Common myeloid progenitor, CD34-positive (primary cell): Measurements from ENCODE around the gene ZPR1.
A peak's percentile ranks its signal among the peaks of the same experiment; 100 is the strongest.

Source experiments
- CTCF ChIA-PET: fragments of 350-600 bp; sonication (Branson Sonifier 250); formaldehyde crosslinking; loops from one replicate; lab custom pipeline; 2021; ENCODE audit warnings: antibody characterized with exemption; lab: Charles Lee
- POLR2A ChIA-PET: fragments of 350-600 bp; sonication (Branson Sonifier 250); formaldehyde crosslinking; loops from one replicate; lab custom pipeline; 2021; ENCODE audit warnings: antibody characterized with exemption; lab: Charles Lee
- DNase-seq, 3 donors: peaks; one replicate each; pipeline versions ENCODE4 v3.0.0 to v3.0.0-alpha.2; 2013
- H3K27ac ChIP-seq, 2 experiments: 1 replicate in 1 of 2; 2 replicates in 1 of 2; pipeline ENCODE4 v1.7.0; 2013; ENCODE audit warnings: inconsistent platforms in 2 of 2, low read length in 2 of 2, mild to moderate bottlenecking in 2 of 2, low read depth in 1 of 2, moderate library complexity in 1 of 2; ENCODE audit not compliant: severe bottlenecking in 2 of 2, insufficient read depth in 1 of 2, poor library complexity in 1 of 2
- H3K27me3 ChIP-seq, 5 experiments: replicated peaks in 2 of 5; 1 replicate in 3 of 5; 2 replicates in 2 of 5; pipeline versions ENCODE4 v1.6.1 to v1.7.0; 2013; ENCODE audit warnings: low read length in 4 of 5, mild to moderate bottlenecking in 2 of 5, moderate library complexity in 2 of 5, inconsistent platforms in 1 of 5; ENCODE audit not compliant: insufficient read depth in 5 of 5, control insufficient read depth in 4 of 5
- H3K36me3 ChIP-seq, 4 experiments: 1 replicate in 2 of 4; 2 replicates in 2 of 4; pipeline versions ENCODE4 v1.6.1 to v1.7.0; 2013; ENCODE audit warnings: low read length in 3 of 4, control low read depth in 1 of 4, mild to moderate bottlenecking in 1 of 4; ENCODE audit not compliant: control insufficient read depth in 4 of 4, insufficient read depth in 4 of 4
- H3K4me1 ChIP-seq, 4 experiments: 1 replicate in 3 of 4; 2 replicates in 1 of 4; pipeline versions ENCODE4 v1.6.1 to v1.7.1; 2013; ENCODE audit warnings: low read length in 3 of 4, mild to moderate bottlenecking in 3 of 4, control low read depth in 1 of 4, inconsistent platforms in 1 of 4, moderate library complexity in 1 of 4; ENCODE audit not compliant: control insufficient read depth in 4 of 4, insufficient read depth in 4 of 4; ENCODE audit errors: control extremely low read depth in 1 of 4
- H3K4me3 ChIP-seq, 7 experiments: 1 replicate in 4 of 7; 2 replicates in 3 of 7; pipeline versions ENCODE4 v1.5.1 to v1.7.0; 2013; ENCODE audit warnings: mild to moderate bottlenecking in 7 of 7, low read length in 6 of 7, moderate library complexity in 6 of 7, inconsistent platforms in 2 of 7, low read depth in 2 of 7, control low read depth in 1 of 7; ENCODE audit not compliant: insufficient read depth in 4 of 7, control insufficient read depth in 1 of 7; ENCODE audit errors: extremely low read depth in 1 of 7
- H3K9me3 ChIP-seq, 5 experiments: 1 replicate in 4 of 5; 2 replicates in 1 of 5; pipeline versions ENCODE4 v1.6.1 to v1.7.1; 2013; ENCODE audit warnings: low read length in 4 of 5, mild to moderate bottlenecking in 2 of 5, inconsistent platforms in 1 of 5, low read depth in 1 of 5, moderate library complexity in 1 of 5; ENCODE audit not compliant: control insufficient read depth in 4 of 5, insufficient read depth in 2 of 5; ENCODE audit errors: control extremely low read depth in 1 of 5
- WGBS: methylation state at CpG from one replicate; pipeline ENCODE4 v1.1.5; 2013; ENCODE audit not compliant: insufficient coverage; 5-methylcytosine and 5-hydroxymethylcytosine counted together

ZPR1 gene

DNA sequence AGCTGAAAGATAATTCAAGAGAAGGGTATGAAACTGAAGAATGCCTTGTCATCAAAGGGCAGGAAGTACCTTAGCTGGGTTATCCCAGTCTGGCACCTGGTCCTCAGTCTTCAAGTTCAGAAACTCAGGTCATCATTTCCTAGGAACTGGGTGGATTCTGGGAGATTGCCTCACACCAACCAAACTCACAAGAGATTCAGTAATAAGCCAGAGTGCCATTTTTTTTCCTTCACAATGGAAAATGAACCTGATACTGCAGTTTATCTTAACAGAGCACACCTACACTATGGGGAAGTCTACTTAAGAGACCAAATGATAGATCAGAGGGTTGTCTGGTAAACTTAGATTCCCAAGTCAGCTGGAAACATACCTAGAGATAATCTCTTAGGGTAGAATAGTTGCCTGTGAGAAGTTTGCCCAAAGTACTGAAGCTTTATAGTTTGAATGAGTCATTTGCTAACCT is 11.3 kb downstream of the ZPR1 start:
- Histone ChIP-seq H3K4me1 (peaks cover 11 to 24% (median 19%) of the 10 kb centered on the region in 4 experiments), H3K27me3 (no peaks in the 10 kb centered on the region), H3K27ac (no peak overlapping the region), H3K4me3 (no peak overlapping the region), H3K36me3 (peaks cover 9 to 57% (median 38%) of the 10 kb centered on the region in 4 experiments), H3K9me3 (no peaks in the 10 kb centered on the region)
- no peak for DNase-seq
- CTCF ChIA-PET: interaction anchor here (1.3 to 2.0 kb wide), 3 partner anchors 10 to 14 kb away, joined by 3 to 10 read pairs (median 7); partner anchors contain the start of genes APOA5 and ZPR1
- POLR2A ChIA-PET: no interaction called here

DNA sequence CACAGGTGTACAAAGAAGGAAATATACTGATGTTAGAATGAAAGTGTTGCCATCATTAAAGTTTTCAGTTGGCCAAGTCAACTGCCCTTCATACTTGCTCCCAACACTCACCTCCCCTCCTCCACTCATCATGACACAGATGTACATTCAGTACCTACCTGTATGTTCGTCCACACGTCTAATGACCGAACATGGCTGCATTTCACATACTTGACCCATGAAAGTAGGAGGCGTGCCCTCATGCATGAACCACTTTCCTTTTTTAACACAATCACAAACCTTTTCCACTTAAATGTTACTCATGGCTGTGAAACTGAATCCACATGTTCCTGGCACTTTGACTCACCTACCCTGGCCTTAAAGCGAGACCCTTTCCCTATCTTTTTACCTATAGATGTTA is 11.8 kb downstream of the ZPR1 start:
- Histone ChIP-seq H3K27me3 (no peaks in the 10 kb centered on the region), H3K4me3 (no peak overlapping the region), H3K9me3 (no peaks in the 10 kb centered on the region), H3K4me1 (peaks cover 14 to 29% (median 24%) of the 10 kb centered on the region in 4 experiments), H3K36me3 (peaks cover 6 to 51% (median 35%) of the 10 kb centered on the region in 4 experiments), H3K27ac (no peak overlapping the region)
- 97% methylated on average over 4 of the region's 5 CpGs for WGBS
- CTCF ChIA-PET: interaction anchor here (1.3 to 2.0 kb wide), 3 partner anchors 10 to 15 kb away, joined by 3 to 10 read pairs (median 7); partner anchors contain the start of genes APOA5 and ZPR1
- DNase-seq: no peak
- POLR2A ChIA-PET: no interaction called here

DNA sequence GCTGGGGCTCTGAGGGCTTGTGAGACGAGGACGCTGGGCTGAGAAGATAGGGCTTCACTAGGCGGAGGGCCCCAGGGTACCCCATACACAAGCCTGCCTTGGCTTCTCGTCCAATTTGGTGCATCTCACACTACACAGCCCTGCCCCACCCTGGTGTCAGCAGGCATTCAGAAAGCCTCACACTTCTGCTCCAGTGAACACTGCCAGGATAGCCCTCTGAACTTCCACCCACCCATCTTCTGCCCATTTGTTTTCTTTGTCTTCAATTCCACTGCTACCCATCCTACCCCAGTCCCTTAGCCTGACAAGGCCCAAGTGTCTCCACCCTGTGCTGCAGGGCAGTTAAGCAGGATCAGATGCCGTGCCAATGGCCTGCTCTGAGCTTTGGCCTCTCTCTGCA is 13.2 kb downstream of the ZPR1 start:
- Histone ChIP-seq H3K4me1 (peaks cover 14 to 33% (median 24%) of the 10 kb centered on the region in 4 experiments), H3K36me3 (peaks cover 6 to 41% (median 26%) of the 10 kb centered on the region in 4 experiments), H3K9me3 (no peaks in the 10 kb centered on the region), H3K27me3 (no peaks in the 10 kb centered on the region), H3K4me3 (no peak overlapping the region), H3K27ac (no peak overlapping the region)
- CTCF ChIA-PET: interaction anchor here (1.2 to 3.1 kb wide), 2 partner anchors 12 to 13 kb away, joined by 3 to 7 read pairs; partner anchors contain the start of gene ZPR1
- no peak for DNase-seq
- POLR2A ChIA-PET: interaction anchor here (0.7 kb wide), 1 partner anchor 809 kb away, joined by 3 read pairs; no protein-coding TSS in a partner anchor
- 95% methylated on average over 4 of the region's 5 CpGs for WGBS

DNA sequence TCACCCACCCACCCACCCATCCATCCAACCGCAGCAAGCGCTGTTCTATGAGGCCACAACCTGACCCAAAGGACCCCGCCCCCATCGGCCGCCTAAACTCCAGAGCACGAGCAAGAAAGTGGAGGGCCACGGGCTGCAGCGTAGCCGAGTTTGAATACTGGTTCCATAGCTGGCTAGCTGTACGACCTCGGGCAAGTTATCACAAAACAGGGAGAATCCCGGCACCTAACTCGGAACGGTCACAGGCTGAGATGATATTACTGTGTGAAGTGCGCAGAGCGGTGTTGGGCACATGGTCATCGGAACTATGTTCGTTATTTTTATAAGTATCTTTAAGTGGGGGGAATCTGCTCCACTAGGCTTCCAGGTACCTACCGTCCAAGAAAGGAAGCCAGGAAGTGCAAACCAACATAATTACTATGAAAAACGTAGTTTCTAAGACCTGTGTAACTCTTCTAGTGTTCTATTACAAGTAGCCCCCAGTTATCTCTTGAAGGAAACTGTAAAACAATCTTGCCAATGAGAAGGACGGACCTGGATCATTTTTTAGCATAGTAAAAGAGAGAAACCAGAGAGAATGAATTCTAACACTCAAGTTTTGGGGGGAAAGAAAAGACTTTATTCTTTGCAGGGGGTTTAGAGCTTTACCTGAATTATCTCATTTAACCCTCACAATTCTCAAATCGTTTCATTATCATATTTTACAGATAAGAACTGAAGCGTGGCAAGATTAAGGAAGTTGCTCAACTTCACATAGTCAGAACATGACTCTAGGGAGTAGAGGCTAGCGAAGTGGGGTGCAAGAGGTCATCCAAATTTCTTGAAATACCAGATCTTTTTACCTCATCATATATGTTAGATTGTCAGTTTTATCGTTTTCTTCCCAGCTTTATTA is 14.4 kb downstream of the ZPR1 start:
- Histone ChIP-seq H3K9me3 (no peaks in the 10 kb centered on the region), H3K4me1 (peaks cover 14 to 33% (median 24%) of the 10 kb centered on the region in 4 experiments), H3K36me3 (peaks cover 10 to 38% (median 21%) of the 10 kb centered on the region in 4 experiments), H3K27me3 (no peaks in the 10 kb centered on the region), H3K27ac (peak overlapping the region; percentile 55 to 75), H3K4me3 (peak overlapping the region; percentile 73 to 98 (median 92))
- DNase-seq: peak in 2 of 3 donors; percentile 25 to 51
- WGBS: 2% methylated on average over 10 of the region's 25 CpGs
- CTCF ChIA-PET: interaction anchor here (2.1 to 3.1 kb wide), 2 partner anchors 9 to 14 kb away, joined by 4 to 7 read pairs; partner anchors contain the start of gene ZPR1
- POLR2A ChIA-PET: interaction anchor here (2.0 kb wide), 1 partner anchor 14 kb away, joined by 6 read pairs; the partner anchor contains the start of gene ZPR1

DNA sequence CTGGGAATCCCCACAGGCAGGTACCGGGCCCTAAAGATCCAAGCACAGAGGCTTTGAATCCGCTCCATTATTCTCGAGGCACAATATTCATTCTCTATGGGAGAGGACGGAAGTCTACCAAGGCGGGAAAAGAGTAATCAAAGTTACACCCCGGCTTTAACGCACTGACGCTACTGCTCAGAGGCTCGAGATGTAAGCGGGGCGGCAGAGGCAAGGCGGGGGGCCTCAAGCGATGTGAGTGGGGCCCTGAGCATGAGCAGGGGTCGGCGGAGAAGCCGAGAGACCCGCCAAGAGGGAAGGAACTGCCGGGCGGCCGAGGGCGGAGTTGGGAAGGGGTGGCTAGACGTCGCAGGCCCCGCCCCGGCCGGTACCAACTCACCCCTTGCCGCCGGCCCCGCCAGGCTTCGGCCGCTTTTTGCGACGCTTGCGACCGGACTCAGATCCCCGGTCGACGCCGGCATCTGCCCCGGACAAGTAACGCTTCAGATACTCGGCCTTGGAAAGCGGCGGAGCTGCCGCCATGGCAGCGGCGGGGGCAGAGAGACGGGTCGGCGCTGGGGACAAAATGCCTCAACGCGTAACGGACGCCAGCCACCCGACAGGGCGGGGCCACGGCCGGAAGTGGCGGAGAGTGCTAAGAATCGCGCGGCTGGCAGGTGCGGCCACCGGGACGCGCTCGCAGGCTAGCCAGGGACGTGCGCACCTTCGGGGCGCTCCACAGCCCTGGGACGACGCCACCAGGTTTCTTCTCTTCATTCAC is 15.2 kb downstream of the ZPR1 start, which contains the start of gene BUD13:
TSS of gene BUD13 (minus strand) at position 545 of the 760 bp plus-strand sequence. CDS start at position 522, 23 bp downstream.
- peak within 1 kb of the TSS; percentile 73 to 98 (median 92) for H3K4me3 ChIP-seq
- peaks cover 7 to 29% (median 16%) of the 10 kb centered on the region in 4 experiments for H3K36me3 ChIP-seq
- H3K9me3 ChIP-seq: no peaks in the 10 kb centered on the region
- peaks cover 14 to 33% (median 24%) of the 10 kb centered on the region in 4 experiments for H3K4me1 ChIP-seq
- ChIA-PET POLR2A (interaction anchor here (2.0 kb wide), 1 partner anchor 15 kb away, joined by 6 read pairs; the partner anchor contains the start of gene ZPR1), CTCF (interaction anchor here (2.1 to 3.1 kb wide), 3 partner anchors 8 to 17 kb away, joined by 4 to 7 read pairs (median 7); partner anchors contain the start of gene ZPR1)
- H3K27me3 ChIP-seq: no peaks in the 10 kb centered on the region
- 0% methylated on average over 58 of the region's 73 CpGs for WGBS
- H3K27ac ChIP-seq: peak within 1 kb of the TSS; percentile 85 to 93
- DNase-seq: peak; percentile 87 to 93 (median 93)

DNA sequence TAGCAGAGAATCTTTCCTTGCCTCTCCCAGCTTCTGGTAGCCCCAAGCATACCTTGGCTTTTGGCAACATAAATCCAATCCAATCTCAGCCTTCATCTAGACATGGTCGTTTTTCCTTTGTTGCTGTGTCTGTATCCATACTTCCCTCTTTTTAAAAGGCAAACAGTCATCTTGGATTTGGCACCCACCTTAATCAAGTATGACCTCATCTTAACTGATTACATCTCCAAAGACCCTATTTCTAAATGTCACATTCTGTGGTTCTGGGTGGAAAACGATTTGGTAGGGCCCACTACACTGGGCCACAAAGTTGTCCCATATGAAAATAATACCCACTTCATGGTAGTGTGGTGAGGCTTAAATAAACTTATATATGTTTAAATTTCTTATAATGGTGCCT is 15.9 kb downstream of the ZPR1 start:
- no peak for DNase-seq
- ChIA-PET POLR2A (interaction anchor here (0.9 to 2.0 kb wide), 2 partner anchors 15 to 16 kb away, joined by 3 to 6 read pairs; partner anchors contain the start of gene ZPR1), CTCF (interaction anchor here (2.1 kb wide), 2 partner anchors 8 to 17 kb away, joined by 4 to 7 read pairs; no protein-coding TSS in a partner anchor)
- peak overlapping the region in 6 of 7 experiments; percentile 73 to 98 (median 93) for H3K4me3 ChIP-seq
- H3K36me3 ChIP-seq: peaks cover 6 to 24% (median 14%) of the 10 kb centered on the region in 4 experiments
- H3K4me1 ChIP-seq: peaks cover 14 to 33% (median 24%) of the 10 kb centered on the region in 4 experiments
- no peaks in the 10 kb centered on the region for H3K27me3 ChIP-seq
- peak overlapping the region; percentile 85 to 93 for H3K27ac ChIP-seq
- no CpG with 5 or more reads among the region's 2 CpGs for WGBS
- no peaks in the 10 kb centered on the region for H3K9me3 ChIP-seq
